Gastrocnemius medialis (tissue), 4 donors: ENCODE data around the gene JADE2.

Experiments
- POLR2A ChIP-seq, 2 donors: fragments of 450-650 bp; IDR thresholded peaks; one replicate each; pipeline ENCODE4 v1.6.1; 2017; ENCODE audit warnings: antibody characterized with exemption in 2 of 2, mild to moderate bottlenecking in 2 of 2, moderate library complexity in 2 of 2
- TF ChIP-seq, protein P1 (sequence below), 5 experiments: fragments of 450-650 bp in 3 of 5; fragments of 200-600 bp in 2 of 5; sonication (generic) in 2 of 5; IDR thresholded peaks in 4 of 5; conservative IDR thresholded peaks in 1 of 5; 1 replicate in 4 of 5; 2 replicates in 1 of 5; pipeline ENCODE4 v1.5.1; 2016 to 2019; ENCODE audit warnings: antibody characterized with exemption in 5 of 5, mild to moderate bottlenecking in 3 of 5, moderate library complexity in 3 of 5

- TF ChIP-seq POLR2A (IDR thresholded peaks at IDR 0.05) = no peak
- TF ChIP-seq, protein P1, sequence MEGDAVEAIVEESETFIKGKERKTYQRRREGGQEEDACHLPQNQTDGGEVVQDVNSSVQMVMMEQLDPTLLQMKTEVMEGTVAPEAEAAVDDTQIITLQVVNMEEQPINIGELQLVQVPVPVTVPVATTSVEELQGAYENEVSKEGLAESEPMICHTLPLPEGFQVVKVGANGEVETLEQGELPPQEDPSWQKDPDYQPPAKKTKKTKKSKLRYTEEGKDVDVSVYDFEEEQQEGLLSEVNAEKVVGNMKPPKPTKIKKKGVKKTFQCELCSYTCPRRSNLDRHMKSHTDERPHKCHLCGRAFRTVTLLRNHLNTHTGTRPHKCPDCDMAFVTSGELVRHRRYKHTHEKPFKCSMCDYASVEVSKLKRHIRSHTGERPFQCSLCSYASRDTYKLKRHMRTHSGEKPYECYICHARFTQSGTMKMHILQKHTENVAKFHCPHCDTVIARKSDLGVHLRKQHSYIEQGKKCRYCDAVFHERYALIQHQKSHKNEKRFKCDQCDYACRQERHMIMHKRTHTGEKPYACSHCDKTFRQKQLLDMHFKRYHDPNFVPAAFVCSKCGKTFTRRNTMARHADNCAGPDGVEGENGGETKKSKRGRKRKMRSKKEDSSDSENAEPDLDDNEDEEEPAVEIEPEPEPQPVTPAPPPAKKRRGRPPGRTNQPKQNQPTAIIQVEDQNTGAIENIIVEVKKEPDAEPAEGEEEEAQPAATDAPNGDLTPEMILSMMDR (IDR thresholded peaks at IDR 0.05 in 4 of 5, conservative IDR thresholded peaks at IDR 0.05 in 1 of 5) = no peak
Measured at GRCh38 chr5:134566741-134567221, 41.3 kb downstream of the JADE2 start.
